CD4-positive, alpha-beta T cell treated with Interleukin-17A for 1 hour (primary cell): ENCODE data around the gene KDM6B.

Experiments used
- DNase-seq: peaks from one replicate; pipeline ENCODE4 v3.0.0-alpha.2; 2020

KDM6B gene

DNA sequence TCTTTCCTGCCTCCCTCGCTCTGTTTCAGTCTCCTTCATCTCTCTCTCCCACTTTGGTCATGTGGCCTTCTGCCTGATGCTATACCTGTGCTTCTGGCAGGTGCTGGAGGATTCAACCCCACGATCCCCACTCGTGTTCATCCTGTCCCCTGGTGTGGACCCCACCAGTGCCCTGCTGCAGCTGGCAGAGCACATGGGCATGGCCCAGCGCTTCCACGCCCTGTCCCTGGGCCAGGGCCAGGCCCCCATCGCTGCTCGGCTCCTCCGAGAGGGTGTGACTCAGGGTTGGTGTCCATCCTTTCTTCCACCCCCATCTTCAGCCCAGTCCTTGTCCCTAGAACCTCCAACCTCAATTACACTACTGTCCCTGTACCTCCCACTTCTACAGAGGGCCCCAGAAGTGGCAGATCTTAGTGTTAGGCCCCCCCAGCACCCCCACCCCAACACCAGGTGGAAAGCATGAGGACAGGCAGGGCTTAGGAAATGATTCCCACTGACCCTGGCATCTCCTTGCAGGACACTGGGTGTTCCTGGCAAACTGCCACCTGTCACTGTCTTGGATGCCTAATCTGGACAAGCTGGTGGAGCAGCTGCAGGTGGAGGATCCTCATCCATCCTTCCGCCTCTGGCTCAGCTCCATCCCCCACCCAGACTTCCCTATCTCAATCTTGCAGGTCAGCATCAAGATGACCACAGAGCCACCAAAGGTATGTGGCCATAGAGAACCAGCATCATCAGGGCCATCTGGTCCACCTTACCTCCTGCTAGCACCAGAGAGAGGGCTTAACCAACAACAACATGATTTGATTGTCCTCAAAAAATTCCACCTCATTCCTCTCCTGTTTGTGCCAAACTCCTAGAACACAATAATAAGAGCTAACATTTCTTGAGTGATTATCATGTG lies 9.7 kb upstream of the KDM6B start:
- DNase-seq: no peak

DNA sequence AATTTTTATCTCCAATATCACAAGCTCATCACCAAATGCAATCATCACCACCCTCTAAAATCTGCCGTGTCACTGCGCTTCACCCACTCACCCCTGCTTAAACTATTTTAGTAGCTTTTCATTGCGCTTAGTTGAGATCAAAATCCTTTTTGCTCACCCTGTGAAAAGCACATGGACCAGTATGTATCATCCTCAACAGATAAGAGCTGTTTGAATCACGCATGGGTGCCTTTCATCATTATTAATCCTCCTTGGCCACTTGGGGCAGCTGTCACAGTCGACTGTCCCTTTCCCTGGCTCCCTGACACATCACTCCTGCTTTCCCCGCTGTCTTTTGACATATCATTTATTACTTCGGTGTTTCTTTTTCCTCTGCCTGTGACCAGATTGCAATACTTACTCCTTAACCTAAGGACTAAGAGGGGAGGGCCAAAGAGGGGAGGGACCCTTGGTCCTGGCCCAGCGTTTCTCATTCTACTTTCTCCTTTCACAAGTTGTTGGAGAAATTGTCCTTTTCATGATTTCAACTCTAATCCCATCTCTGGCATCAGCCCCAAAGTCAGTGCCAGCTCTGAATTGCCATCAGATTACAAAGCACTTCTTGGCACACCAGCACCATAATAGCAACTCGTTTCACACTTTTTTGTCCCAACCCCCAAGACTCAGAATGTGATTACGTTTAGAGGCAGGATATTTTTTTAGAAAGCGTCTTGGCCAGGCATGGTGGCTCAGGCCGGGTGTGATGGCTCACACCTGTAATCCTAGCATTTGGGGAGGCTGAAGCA lies 8.6 kb upstream of the KDM6B start:
- DNase-seq: peak; percentile 4

DNA sequence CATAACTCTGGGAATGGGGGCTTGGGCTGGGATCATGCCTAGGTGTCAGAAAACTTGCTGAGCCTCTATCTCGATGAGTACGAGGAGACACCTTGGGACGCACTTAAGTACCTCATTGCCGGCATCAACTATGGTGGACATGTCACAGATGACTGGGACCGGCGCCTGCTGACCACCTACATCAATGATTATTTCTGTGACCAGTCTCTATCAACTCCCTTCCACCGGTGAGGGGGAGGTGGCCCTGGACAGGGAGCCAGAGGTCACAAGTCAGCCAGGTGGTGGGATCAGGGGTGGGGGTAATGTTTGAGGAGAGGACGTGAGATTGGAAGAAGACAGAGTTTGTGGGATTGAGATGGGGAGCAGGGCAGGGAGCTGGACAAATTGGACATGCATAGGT lies 3.4 kb upstream of the KDM6B start:
- DNase-seq: no peak

DNA sequence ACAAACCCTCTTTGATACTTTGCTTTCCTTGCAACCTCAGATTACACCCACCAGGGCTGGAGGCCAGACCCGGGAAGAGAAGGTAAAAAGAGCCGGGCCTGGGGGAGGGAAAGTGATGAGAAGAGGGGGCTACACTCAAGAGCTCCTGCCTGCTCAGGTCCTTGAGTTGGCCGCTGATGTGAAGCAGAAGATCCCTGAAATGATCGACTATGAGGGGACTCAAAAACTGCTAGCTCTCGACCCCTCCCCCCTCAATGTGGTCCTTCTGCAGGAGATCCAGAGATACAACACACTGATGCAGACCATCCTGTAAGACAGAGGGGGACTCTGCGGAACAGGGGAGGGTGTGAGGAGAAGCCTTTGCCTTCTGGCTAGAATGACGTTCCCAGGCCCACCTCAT lies 2.8 kb upstream of the KDM6B start:
- no peak for DNase-seq

DNA sequence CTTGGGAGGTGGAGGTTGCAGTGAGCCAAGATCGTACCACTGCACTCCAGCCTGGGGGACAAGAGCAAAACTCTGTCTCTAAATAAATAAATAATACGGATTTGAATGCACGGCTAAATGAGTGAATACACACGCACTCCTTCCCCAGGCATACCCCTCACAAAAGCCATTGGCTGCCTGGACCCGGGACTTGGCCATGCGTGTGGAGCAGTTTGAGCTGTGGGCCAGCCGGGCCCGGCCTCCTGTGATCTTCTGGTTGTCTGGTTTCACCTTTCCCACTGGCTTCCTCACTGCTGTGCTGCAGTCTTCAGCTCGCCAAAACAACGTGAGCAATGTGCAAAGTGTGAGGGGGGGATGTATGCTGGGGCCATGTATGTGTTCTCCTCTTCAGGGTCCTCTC lies 1.6 kb upstream of the KDM6B start:
- DNase-seq: no peak

DNA sequence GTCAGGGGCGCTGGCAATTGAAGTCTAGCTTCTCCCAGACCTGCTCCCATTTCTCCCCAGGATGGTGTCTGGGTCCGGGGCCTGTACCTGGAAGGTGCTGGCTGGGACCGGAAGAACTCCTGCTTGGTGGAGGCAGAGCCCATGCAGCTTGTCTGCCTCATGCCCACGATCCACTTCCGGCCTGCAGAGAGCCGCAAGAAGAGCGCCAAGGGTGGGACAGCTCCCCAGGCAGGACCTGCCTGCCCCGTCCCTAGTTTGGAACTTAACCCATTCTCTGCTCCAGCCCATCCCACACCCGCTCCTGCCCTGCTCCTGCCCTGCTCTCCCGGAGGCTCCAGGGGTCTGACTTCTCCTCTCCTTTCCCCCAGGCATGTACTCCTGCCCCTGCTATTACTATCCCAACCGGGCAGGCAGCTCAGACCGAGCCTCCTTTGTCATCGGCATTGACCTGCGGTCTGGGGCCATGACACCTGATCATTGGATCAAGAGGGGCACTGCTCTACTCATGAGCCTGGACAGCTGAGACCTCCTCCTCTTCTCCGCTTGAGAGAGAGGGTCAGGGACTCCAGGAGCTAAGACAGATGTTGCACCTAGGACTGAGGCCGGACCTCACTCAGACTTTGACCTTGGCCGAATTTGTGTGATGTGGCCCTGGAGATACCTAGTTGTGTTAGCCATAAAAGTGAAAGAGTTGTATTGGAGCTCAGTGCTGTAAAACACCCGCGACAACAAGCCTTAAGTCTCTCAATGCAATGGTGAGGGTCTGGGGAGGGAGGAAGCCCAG lies 814 bp upstream of the KDM6B start:
- DNase-seq: no peak

DNA sequence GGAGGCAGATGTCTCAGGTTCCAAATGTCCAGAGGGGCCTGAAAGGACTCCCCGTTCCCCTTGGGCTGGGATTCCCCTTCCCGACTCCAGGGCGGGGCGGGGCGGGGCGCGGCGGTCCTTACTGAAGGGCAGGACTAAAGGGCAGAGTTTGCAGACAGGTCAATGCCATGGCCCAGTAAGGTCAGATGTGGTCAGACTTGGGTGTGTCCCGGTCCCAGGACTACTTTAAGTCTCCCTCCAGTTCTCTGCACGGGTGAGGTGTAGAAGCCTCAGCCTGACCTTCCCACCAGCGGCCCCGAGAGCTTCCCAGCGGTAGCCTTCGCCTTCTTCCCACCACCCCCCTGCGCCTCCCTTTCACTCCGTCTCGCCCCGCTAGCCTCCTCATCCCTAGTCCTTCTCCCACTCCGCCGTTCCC lies 532 bp downstream of the KDM6B start:
- peak; percentile 83 for DNase-seq

DNA sequence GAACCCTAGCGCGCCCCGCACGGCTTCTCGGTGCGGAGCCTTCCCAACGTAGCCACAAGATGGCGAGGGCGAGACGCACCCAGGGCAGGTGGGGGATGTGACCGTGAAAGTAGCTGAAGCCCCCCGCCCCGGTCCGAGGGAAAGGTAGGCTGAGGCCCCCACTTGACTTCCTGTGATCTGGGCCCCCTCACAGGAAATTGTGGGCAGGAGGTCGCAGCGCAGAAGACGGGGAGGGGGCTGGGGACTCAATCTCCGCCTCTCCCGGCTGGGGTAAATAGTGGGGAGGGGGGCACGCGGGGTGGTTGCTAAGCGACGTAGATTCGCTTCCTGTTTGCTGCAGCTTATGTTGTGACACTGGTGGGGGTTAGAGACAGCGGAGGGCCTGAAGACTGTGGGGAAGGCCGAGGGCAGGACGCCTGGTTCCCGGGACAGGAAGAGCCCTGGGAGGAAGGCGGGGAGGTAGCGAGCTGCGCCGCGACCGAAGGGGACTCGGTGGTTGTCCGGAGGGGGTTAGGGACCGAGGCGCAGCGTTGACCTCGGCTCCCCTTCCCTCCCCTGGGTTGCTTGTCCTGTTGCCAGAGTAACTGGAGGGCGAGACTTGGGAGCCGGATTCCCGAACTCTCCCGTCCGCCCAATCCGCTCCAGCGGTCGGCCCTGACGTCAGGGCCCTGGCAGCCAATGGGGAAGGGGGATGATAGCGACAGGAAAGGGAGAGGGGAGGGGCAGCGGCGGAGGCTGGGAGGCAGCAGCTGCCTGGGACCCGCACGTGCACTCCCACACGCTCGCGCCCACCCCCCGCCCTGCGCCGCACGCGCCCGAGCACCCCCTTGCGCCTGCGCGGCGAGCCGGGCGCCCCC lies 1.2 kb downstream of the KDM6B start:
- DNase-seq: peak; percentile 96

DNA sequence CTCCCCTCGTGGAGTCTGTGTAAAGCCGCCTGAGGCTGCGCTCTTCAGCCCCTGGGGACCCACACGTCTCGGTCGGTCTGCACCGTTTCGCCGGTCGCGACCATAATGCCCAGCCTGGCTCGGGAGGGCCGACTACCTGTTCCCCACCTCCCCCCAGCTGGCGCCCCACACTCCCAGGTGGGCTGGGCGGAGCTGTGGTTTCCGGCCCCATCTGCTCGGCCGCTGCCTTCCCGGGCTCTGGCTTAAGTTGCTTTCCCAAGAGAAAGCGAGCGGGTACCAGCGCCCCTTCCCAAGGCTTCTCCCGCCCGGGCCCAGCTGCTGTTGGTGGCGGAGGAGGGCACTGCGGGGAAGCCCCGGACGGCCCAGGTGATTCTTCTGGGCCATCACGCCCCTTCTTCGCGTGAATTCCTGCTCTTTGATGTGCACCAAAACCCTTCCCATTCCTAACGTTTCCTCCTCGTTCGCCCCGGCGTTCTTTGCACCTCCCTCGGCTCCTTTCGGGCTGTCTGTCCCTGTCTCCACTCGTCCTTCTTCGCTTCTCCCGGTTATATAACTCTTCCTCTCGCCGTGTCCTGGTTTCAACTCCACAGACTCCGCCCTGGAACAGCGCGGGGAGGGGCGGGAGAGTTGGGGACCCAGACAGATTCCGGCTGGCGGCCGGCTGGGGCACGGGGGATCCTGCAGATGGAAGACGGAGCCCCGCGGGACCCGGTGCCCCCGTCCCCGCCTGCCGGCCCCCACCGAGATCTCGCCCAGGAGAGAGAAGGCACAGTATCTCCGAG lies 2.0 kb downstream of the KDM6B start:
- DNase-seq: peak; percentile 72

DNA sequence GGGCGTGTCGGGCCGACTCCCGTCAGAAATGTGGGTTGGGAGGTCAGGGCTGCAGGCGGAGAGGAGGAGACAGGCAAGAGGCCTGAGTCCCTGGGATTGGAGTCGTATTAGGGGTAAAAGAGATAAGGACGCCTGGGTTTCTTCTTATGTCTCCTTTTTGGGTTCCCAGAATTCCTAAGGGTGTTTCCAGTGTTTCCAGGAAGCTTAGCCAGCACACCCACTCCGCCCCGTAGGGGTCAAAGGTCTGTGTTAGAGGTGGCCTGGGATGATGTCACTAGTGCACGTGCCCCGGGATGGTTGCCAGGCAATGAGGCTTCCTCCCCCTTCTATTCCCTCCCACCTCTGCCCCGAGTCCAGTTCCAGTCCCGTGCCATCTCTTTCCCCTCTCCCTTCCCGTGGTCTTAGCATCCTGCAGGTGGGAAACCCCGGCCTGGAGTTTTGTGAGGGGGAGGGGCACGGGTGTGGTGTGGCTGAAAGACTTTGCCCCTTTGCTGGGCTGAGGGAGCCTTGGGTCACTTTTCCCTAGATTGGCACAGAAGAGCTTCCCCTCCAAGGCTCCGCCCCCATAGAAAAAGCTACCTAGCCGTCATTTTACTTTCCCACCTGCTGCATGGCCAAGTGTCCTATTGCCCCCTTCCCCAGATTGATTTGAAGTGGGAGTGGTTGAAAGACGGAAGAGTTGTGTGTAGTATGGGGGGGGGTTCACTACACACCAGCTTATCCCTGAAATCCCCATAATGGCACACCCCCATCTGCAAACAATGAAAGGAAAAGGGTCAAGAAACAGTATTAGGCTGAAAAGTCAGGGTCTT lies 2.8 kb downstream of the KDM6B start:
- DNase-seq: peak; percentile 88

DNA sequence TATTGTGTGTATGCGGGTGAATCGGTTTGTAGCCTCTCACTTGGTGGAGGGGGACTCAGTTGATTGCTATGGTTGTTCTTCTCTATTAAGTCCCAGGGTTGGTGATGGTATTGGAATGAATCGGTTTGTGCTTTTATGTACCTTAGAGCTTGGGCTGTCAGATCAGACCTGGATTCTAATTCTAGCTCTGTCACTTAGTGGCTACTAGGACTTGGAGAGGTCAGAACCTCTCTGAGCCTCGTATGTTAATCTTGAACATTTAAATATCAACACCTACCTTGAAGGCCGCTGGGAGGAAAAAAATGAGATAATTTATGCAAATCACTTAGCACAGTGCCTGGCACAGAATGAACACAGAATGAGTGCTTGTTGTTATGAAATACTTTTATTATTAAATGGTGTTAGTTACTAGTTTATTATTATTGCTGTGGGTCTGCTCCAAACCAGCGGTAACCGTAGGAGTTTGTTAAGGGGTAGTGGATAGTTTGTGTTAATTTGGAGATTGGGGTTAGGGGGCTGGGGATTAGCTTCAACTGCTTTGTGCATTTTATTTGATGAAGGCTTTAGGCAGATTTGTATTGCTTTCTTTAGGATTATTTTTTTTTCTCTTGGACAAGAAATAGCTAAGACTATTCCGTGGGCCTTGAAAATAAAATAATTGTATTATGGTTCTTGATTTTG lies 3.5 kb downstream of the KDM6B start:
- peak; percentile 50 for DNase-seq

DNA sequence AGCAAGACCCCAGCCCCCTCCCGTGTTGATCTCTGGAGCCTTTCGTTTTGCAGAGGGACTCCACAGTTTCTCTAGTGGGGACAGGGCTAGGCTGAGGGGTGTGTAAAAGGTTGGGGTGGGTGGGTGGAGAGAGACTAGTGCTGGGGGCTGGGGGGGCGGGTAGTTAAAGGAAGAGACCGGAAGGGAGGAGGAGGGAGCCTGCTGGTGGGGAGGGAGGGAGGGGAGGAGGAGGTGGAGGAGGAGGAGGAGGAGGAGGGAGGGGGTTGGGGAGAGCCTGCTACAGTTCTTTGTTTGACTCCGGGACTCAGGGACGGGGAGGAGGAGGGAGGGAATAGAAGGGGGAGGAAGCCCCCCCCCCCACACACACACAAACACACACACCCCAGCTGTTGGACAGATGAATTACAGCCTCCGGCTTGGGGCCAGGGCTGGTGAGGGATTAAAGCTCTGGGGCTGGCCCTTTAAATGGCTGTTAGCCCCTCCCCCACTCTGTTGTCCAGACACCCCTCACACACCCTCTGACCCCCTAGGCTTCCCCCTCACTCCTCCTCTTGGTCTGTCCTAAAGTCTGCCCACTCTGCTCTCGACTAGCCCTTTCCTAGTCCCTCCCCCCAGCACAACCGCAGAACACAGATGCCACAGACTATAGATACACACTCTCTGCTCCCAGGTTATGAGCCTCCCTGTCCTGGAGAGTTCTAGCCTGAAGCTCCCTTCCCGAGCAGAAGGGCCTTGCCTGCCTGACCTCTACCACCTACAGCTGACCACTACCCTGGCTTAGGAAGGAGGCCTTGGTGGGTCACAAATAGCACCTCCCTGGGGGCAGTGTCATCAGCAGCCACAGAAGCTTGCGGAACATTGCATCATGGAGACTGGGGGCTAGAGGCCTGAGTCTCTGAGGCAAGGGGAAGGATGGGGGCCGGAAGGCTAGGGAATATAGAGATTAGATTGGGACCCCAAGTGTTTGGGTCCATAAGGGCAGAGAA lies 4.4 kb downstream of the KDM6B start:
- DNase-seq: peak; percentile 53

DNA sequence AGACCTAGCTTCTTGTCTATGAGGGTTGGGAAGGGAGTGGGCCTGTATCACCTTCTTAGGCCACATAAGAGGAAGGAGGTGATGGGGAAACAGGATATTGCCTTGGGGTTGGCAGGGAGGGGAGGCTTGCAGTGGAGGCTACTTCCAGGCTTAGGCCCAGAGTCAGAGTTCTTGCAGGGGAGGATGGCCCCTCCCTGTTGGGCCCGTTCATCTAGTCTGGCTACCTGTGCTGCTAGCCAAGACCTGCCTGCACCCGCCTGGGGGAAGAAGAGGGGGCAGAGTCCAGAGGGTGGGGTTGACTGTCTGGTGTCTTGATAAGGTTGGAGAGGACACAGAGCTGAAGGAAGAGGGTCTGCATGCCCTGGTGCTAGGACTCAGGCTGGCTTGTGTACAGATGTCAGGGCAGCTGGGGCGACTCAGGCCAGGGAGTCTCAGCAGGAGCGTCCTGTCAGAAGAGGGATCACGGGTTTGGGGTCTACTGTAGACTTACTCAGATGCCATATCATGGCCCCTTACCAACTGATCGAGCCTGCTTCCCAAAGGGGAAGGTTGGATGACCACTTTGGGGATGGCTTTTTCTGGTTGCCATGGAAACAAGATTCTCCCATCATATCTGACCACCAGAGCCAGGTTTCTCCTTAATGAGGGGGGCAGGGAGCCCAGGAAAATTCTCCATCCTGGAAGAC lies 5.3 kb downstream of the KDM6B start:
- peak; percentile 32 for DNase-seq

DNA sequence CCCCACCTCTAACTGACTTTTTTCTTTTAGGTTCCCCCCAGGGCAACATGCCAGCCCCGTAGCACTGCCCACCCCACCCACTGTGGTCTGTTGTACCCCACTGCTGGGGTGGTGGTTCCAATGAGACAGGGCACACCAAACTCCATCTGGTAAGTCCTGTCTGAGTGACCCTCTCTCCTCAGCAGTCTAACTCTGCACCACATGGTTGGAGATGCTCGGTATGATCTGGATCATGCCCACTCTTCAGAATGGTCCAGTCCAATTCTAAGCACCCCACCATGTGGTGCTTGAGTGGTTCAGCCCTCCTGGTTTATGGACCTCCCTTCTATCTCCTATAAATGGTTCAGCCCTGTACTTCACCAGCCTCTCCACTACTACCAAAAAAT lies 5.9 kb downstream of the KDM6B start:
- peak; percentile 59 for DNase-seq

DNA sequence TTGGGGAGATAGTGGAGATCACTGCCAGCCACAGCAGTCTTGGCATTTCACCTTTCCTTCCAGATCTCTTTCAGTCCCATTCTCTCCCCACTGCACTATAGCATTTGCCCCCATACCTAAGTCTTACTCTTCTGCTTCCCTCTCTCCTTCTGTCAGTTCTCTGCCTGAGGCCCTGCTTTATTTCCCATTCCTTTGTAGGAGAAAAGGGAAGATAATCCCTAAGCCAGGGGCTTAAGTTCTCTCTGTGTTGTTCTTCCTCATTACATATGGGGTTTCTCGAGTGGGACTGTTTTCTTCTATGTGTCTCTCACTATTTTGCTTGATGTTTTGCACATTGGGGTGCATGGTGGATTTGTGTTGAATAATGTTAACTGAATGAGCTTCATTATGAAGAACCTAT lies 6.4 kb downstream of the KDM6B start:
- no peak for DNase-seq

DNA sequence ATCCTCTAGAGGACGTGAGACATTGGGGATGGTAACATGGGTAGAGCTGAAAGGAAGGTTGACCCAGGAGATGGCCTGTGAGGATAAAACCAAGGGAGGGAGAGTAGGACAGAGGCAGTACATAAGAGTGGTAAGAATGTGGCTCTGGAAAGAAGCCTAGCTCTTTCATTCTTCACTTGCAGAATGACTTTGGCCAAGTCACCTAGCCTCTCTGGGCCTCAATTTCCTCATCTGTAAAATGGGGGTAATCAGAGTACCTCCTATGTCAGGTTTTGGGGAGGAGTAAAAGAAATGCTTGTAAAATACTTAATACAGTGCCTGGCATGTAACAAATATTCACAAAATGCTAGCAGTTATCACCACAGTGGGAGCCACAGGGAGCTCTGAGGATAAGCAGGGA lies 6.9 kb downstream of the KDM6B start:
- no peak for DNase-seq

DNA sequence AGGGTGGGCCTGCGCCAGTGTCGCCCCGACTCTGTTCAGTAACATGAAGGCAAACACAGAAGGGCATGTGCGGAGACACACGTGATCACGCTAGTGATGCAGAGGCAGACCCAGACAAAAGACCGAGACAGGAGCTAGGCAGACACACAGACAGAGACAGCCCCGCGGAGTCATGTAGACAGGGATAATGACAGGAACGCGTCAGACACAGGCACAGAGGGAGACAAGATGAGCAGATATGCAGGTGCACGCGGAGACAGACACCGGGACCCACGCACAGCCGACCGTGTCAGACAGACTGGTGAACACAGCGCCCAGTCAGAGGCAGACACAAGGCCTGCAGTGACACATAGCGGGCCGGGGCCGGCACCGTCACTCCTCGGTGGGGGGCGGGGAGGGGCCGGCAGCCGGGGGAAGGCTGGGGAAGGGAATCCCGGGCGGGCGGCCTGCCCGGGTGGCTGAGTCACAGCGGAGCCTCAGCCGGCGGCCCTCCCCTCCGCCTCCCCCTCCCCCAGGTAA lies 7.4 kb downstream of the KDM6B start:
- peak; percentile 94 for DNase-seq

DNA sequence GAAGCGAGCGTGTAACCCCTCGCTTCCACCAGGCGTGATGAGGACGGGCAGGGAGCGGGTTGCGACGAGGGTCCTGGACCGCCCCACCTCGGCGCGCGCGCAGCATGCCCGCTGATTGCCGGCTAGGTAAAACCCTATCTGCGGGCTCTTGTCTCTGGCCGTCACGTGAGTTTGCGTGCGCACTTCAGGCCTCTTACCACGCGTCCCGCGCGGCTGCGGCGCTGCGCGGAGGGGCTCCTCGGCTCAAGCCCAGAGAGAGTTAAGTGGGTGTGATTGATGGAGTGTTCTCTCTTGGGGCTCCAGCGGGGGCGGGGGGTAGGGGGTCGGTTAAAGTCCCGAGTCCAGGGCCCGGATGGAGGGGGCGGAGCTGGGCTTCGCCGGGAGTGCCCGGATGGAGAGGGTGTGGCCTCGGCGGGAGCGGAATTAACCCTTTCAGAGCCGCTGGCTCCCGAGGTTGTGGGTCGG lies 7.9 kb downstream of the KDM6B start:
- DNase-seq: peak; percentile 88
